NCI-H2196 treated with DMSO at 0.1 percent for 48 hours (cell line): ENCODE data around the gene MAP7.
A peak's percentile ranks its signal among the peaks of the same experiment; 100 is the strongest.
"Not testable (repeated sequence)": the region's sequence is repeated elsewhere in the genome, so short reads cannot be mapped to it uniquely, and the experiment has no call there.

Experiments used
- DNase-seq: peaks from one replicate; lab custom pipeline; 2025; ENCODE audit not compliant: unreplicated experiment; lab: John Stamatoyannopoulos, UW

Gene MAP7

GRCh38 chr6:136401236-136401635, 149.0 kb downstream of the MAP7 start:
- DNase-seq, result not testable (repeated sequence)

DNA sequence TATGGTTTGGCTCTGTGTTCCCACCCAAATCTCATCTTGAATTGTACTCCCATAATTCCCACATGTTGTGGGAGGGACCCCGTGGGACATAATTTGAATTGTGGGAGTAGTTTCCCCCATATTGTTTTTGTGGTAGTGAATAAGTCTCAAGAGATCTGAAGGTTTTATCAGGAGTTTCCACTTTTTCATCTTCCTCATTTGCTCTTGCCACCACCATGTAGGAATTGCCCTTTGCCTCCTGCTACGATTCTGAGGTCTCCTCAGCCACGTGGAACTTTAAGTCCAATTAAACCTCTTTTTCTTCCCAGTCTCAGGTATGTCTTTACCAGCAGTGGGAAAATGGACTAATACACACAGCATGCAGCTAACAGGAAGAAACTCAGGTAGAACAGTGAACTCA, 151.8 kb downstream of the MAP7 start:
- no peak for DNase-seq

GRCh38 chr6:136396908-136397307, 153.3 kb downstream of the MAP7 start:
- DNase-seq, result no peak

GRCh38 chr6:136390959-136391358, 159.3 kb downstream of the MAP7 start:
- DNase-seq, result not testable (repeated sequence)

- no peak for DNase-seq
These were observed 162.9 kb downstream of the MAP7 start for GRCh38 chr6:136387316-136387715.

DNA sequence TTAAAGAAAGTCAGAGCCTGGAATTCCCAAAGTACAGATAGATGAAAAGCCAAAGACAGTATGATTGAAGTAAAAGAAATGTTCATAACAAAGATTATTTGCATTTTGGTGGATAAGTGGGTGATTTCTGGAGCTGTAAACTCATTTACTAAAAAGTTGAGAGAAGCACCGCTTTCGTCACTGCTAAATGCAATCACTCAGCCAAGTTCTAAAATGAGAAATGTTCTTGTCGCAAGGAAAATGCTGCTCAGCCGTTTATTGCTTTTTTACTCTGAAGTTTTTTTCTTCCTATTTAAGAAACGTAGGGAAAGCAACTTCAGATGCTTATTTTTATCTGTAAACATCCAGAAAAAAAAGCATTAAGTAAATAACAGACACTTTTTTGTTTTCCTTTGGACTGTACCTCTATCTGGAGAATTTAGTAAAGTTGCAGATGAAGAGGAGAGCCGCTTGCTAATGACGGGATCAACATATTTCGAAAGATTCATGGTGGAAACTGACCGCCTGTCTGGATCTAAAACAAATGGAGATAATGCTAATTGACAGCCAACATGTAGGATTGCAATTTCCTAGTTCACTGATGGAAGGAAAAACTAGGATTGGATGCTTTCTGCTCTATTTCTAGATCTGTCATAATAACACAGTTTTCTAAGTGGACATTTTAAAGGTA, 166.8 kb downstream of the MAP7 start:
- DNase-seq, result no peak

DNA sequence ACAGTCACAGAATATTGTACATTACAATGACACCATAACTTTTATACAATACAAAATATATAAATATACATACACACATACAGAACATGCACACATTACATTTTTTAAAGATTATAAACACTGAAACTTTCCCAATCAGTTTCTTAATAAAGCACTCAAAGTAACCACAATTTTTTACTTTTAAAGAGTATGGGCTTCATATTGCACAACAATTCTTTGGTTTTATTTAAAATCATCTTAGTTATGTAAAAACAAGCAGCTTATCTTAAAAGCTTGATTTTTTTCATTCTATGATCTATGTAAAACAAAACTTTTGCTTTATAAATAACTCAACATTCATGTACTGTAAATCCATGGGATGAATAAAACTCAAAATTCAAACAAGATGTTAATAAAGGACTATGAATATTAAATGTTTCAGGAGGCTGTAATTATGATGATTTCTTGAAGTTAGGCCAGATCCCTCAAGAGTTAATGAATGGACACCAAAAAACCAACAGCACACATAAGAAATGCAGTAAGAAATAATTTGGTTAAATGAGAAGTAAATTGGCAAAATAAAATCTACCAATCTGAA, 167.5 kb downstream of the MAP7 start:
- DNase-seq, result no peak

DNA sequence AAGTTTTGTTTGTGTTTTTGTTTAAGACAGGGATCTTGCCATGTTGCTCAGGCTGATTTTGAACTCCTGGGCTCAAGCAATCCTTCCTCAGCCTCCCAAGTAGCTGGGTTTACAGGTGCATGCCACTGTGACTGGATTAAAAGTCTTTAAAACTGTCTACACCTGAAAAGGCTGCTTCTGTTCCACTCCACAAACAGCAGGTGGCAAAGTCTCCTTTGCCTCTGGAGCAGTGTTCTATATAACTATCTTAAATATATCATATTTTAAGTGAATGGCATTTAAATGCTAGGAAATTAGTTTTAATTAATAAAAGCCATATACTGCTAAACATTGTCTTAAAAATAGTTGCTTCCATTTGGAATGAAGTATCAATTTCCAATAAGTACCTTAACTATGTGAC, 171.3 kb downstream of the MAP7 start:
- DNase-seq, result no peak

- not testable (repeated sequence) for DNase-seq
These were observed 174.4 kb downstream of the MAP7 start for GRCh38 chr6:136375836-136376235.

- no peak for DNase-seq
These were observed 178.3 kb downstream of the MAP7 start for GRCh38 chr6:136371959-136372358.

DNA sequence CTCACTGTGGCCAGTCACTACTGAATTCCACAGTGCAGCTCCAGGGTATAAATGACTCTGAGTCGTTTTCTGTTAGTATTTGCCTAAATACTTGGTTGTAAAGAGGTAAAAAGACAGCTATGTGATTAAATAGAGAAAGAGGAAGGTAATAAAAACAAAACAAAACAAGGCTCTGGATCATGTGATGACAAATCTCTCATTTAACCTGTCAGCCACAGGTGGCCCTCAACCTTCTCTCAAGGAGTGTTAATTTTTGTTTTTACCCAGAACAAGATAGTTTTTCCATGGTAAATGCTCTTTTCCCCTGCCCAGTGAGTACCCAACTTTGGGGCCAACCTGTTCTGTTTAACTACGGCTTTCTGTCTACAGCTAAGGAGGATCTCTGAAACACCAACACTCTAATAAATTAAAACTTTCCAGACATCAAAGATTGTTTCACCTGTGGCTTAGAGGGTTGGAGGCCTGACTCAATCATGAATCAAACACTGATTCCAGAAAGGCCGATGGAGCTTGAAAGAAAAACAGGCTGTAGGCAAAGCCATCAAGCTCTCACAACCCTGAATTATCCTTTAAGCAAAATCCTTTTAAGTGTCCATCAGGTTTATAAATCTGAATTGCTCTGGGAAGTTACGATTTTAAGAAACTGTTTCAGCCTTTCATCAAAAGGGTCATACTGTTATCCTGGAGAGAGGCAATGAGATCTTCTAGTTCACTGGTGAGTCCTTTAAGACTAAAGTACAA, 179.1 kb downstream of the MAP7 start:
- no peak for DNase-seq

GRCh38 chr6:136365776-136366354, 184.4 kb downstream of the MAP7 start:
- DNase-seq, result peak; percentile 89

DNA sequence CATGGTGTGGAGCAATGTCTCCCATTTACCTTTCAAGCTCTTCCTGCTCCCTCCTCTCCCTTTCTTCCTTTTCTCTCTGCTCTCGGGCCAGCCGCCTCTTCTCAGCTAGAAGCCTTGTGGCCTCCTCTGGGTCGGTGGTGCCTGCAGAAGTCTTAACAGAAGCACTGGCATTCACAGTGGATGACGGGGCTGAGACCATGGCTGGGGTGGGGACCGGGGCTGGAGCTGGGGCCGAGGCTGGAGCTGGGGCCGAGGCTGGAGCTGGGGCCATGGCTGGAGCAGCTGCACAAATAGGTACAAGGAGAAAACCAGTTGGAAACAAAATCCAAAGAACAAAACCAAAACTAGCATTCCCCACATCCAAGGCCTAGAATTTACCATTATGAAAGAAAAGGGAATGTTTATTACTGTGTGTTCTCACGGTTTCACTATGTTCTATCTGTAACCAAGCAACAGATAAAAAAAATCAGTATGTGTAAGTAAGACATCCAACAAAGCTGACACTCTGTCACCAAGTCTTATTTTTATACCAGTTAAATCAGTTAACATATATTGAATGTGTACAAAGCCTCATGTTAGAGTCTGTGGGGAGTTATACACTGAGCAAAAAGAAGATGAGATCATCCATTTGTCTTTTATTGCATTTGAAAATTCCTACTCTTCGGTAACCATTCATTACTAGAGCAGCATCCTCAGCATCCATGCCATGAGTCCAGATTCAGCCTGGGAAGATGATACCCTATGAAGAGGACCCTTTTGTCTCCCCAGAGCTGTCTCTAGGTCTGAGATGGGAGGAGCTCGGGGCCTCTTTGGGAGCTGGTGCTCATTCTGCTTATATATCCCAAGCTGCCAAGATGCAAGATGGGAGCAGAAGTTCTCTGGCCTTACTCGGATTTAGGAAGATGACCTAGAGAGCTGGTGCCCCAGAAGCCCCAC, 187.5 kb downstream of the MAP7 start:
- no peak for DNase-seq

GRCh38 chr6:136361787-136362186, 188.4 kb downstream of the MAP7 start:
- no peak for DNase-seq

GRCh38 chr6:136360783-136361182, 189.4 kb downstream of the MAP7 start:
- no peak for DNase-seq

GRCh38 chr6:136359851-136360250, 190.4 kb downstream of the MAP7 start:
- DNase-seq, result no peak

- DNase-seq, result no peak
These were observed 198.6 kb downstream of the MAP7 start for GRCh38 chr6:136351518-136352110.

DNA sequence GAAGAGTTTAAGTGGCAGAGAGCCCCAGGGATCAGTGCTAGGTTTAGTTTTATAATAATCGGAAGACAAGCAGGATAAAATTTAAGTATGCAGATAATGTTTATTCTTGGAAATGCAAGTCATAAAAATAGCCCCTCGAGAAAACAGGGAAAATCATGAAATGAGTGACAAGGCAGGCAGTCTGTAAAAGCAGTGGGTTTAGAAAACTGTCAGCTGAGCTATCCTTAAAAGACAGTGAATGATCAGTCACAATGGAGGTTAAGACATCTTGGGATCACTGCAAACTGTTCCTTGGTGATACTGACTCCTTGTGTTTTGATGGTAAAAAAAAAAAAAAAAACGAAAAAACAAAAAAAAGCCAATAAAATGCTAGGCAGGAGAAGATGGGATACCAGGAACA, 199.3 kb downstream of the MAP7 start:
- DNase-seq, result no peak

- no peak for DNase-seq
These were observed 202.4 kb downstream of the MAP7 start for GRCh38 chr6:136347847-136348246.

- DNase-seq, result no peak
These were observed 205.1 kb downstream of the MAP7 start for GRCh38 chr6:136345145-136345544.
